Stimulated activated CD4-positive, alpha-beta T cell treated with anti-CD3 and anti-CD28 coated beads, Interleukin-4, amount 100 ng/mL, for 4 hours (primary cell): ENCODE measurements around the gene GHR.
"Not testable (repeated sequence)": the region's sequence is repeated elsewhere in the genome, so short reads cannot be mapped to it uniquely, and the experiment has no call there.

Source experiments
- DNase-seq, 2 experiments: peaks; one replicate each; pipeline ENCODE4 v3.0.0-alpha.2; 2020

GHR gene

GRCh38 chr5:42572313-42572712 is 149.1 kb downstream of the GHR start:
- no peak for DNase-seq

GRCh38 chr5:42573386-42573785 is 150.1 kb downstream of the GHR start:
- no peak for DNase-seq

- DNase-seq: not testable (repeated sequence)
Observed at GRCh38 chr5:42575914-42576313, 152.7 kb downstream of the GHR start.

GRCh38 chr5:42578901-42579300 is 155.7 kb downstream of the GHR start:
- not testable (repeated sequence) for DNase-seq

- DNase-seq: no peak
Observed at GRCh38 chr5:42579320-42579719, 156.1 kb downstream of the GHR start.

GRCh38 chr5:42581845-42582244 is 158.6 kb downstream of the GHR start:
- no peak for DNase-seq

- DNase-seq: no peak
Observed at GRCh38 chr5:42582723-42583122, 159.5 kb downstream of the GHR start.

- peak in 1 of 2 experiments; percentile 4 for DNase-seq
Observed at GRCh38 chr5:42583322-42583721, 160.1 kb downstream of the GHR start.

GRCh38 chr5:42586625-42587024 is 163.4 kb downstream of the GHR start:
- DNase-seq: no peak

- DNase-seq: no peak
Observed at GRCh38 chr5:42587096-42587723, 164.0 kb downstream of the GHR start.

- no peak for DNase-seq
Observed at GRCh38 chr5:42590566-42590965, 167.3 kb downstream of the GHR start.

- DNase-seq: no peak
Observed at GRCh38 chr5:42591015-42591414, 167.8 kb downstream of the GHR start.

GRCh38 chr5:42592401-42593140 is 169.3 kb downstream of the GHR start:
- no peak for DNase-seq

GRCh38 chr5:42593591-42593990 is 170.4 kb downstream of the GHR start:
- no peak for DNase-seq

GRCh38 chr5:42595597-42595996 is 172.4 kb downstream of the GHR start:
- no peak for DNase-seq

GRCh38 chr5:42596817-42597216 is 173.6 kb downstream of the GHR start:
- DNase-seq: no peak

- DNase-seq: no peak
Observed at GRCh38 chr5:42597318-42597937, 174.2 kb downstream of the GHR start.

- no peak for DNase-seq
Observed at GRCh38 chr5:42598311-42598710, 175.1 kb downstream of the GHR start.

- no peak for DNase-seq
Observed at GRCh38 chr5:42599106-42599505, 175.9 kb downstream of the GHR start.

- DNase-seq: no peak
Observed at GRCh38 chr5:42600441-42600840, 177.2 kb downstream of the GHR start.

- no peak for DNase-seq
Observed at GRCh38 chr5:42604171-42604711, 181.0 kb downstream of the GHR start.

GRCh38 chr5:42605490-42605889 is 182.3 kb downstream of the GHR start:
- no peak for DNase-seq

- no peak for DNase-seq
Observed at GRCh38 chr5:42606464-42606869, 183.2 kb downstream of the GHR start.

- DNase-seq: no peak
Observed at GRCh38 chr5:42611437-42611836, 188.2 kb downstream of the GHR start.
